HAP-1 (cell line): Measurements from ENCODE around the gene CC2D1A.

Experiments
- DNase-seq, 2 experiments: peaks; one replicate each; pipeline ENCODE4 v3.0.0-alpha.2; 2016 to 2020; ENCODE audit warnings: low spot score in 2 of 2
- H3K27me3 ChIP-seq: fragments of 250-450 bp; sonication (Bioruptor Pico); 2 replicates; pipeline ENCODE4 v1.5.1; 2020; ENCODE audit warnings: low read depth, mild to moderate bottlenecking, moderate library complexity
- H3K36me3 ChIP-seq: fragments of 250-450 bp; sonication (Bioruptor Pico); replicated peaks from 2 replicates; pipeline ENCODE4 v1.5.1; 2020; ENCODE audit warnings: mild to moderate bottlenecking
- H3K4me1 ChIP-seq: fragments of 250-450 bp; sonication (Bioruptor Pico); 2 replicates; pipeline ENCODE4 v1.5.1; 2020; ENCODE audit warnings: mild to moderate bottlenecking
- H3K4me3 ChIP-seq: fragments of 250-450 bp; sonication (Bioruptor Pico); 2 replicates; pipeline ENCODE4 v1.5.1; 2020; ENCODE audit warnings: mild to moderate bottlenecking, moderate library complexity
- H3K9me3 ChIP-seq: fragments of 250-450 bp; sonication (Bioruptor Pico); 2 replicates; pipeline ENCODE4 v1.5.1; 2020; ENCODE audit warnings: mild to moderate bottlenecking, moderate library complexity
- in situ Hi-C: fragments of 300-500 bp; cut with MboI; formaldehyde crosslinking; loops from 3 replicates; pipeline ENCODE4 v1.14.3; 2020; ENCODE audit warnings: low sequenced_read_pairs, inconsistent platforms, mixed read lengths

CC2D1A gene

GRCh38 chr19:13905634-13906520, at the start of gene CC2D1A, which contains the start of gene BRME1:
TSS of gene CC2D1A (plus strand) at chr19:13906201. CDS start at chr19:13906442, 241 bp downstream.
TSS of gene BRME1 (minus strand) at chr19:13906117. CDS start at chr19:13904892, 1,225 bp downstream.
- Histone ChIP-seq H3K36me3 (peaks cover 10% of the 10 kb centered on the region), H3K4me1 (peaks cover 8% of the 10 kb centered on the region), H3K4me3 (peak within 1 kb of the TSS; percentile 76), H3K27me3 (no peaks in the 10 kb centered on the region), H3K9me3 (no peaks in the 10 kb centered on the region)
- in situ Hi-C loops: no loop called here
- DNase-seq: peak; percentile 78 to 95

DNA sequence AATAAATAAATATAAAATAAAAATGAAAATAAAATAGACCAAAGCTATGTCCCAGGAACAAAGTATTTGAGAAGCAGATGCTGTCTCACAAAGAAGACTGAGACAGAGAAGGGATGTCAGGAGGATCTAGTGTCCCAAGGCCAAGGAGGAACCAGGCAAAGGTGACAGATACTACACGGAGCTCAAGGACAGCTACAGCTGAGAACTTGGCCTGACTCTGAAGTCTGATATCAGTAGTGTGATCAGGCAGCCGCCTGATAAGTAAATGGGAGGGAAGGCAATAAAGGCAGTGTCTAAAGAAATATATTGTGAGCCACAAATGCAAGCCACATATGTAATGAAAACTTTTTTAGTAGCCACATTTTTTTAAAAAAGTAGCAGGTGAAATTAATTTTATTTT, 49.5 kb upstream of the CC2D1A start:
- Histone ChIP-seq H3K9me3 (no peaks in the 10 kb centered on the region), H3K4me3 (no peak overlapping the region), H3K36me3 (no peaks in the 10 kb centered on the region), H3K27me3 (no peaks in the 10 kb centered on the region), H3K4me1 (peaks cover under 1% of the 10 kb centered on the region)
- DNase-seq: no peak
- in situ Hi-C loops: loop anchor here (5.0 kb wide), 1 partner anchor 264 kb away; no protein-coding TSS in a partner anchor

DNA sequence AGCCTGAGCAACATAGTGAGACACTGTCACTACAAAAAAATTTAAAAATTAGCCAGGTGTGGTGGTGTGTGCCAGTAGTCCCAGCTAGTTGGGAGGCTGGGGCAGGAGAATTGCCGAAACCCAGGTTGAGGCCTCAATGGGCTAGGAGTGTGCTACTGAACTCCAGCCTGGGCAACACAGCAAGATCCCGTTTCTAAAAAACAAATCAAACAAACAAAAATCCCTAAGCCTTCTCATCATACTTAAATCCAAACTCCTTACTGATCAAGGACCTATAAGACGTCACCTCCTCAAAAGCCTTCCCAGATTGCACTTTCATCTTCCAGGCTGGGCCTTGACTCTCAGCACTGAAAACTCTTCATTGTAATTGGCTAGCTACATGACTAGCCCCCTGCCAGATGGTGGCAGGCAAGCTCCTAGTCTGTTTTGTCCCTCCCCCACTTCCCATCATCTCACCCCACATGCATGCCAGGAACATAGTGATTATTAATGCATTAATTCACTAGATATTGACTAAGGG, 46.6 kb upstream of the CC2D1A start:
- H3K36me3 ChIP-seq: no peaks in the 10 kb centered on the region
- in situ Hi-C loops: loop anchor here (5.0 kb wide), 1 partner anchor 267 kb away; no protein-coding TSS in a partner anchor
- no peak for DNase-seq
- no peaks in the 10 kb centered on the region for H3K9me3 ChIP-seq
- H3K4me3 ChIP-seq: no peak overlapping the region
- H3K4me1 ChIP-seq: peaks cover 6% of the 10 kb centered on the region
- no peaks in the 10 kb centered on the region for H3K27me3 ChIP-seq

DNA sequence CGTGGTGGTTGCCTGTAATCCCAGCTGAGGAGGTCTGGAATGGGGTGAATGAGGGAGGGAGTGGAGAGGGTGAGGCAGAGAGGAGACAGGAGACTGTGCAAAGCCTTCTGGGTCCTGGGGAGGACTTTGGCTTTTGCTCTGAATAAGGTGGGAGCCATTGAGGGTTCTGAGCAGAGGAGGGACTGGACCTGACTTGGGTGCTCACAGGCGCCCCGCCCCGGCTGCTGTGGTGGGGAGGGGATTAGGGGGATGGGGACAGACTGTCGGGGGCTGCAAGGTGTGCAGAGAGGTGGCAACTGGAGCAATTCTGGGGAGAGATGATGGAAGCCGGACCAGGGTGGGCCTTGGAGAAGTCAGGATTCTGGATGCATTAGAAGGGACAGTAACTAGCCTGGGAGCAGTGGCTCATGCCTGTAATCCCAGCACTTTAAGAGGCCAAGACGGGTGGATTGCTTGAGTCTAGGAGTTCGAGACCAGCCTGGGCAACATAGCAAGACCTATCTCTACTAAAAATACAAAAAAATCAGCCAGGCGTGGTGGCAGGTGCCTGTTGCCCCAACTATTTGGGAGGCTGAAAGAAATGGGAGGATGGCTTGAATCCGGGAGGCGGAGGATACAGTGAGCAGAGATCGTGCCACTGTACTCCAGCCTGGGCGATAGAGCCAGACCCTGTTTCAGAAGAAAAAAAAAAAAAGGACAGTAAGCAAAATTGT, 45.2 kb upstream of the CC2D1A start:
- no peaks in the 10 kb centered on the region for H3K27me3 ChIP-seq
- H3K4me3 ChIP-seq: no peak overlapping the region
- H3K4me1 ChIP-seq: peaks cover 6% of the 10 kb centered on the region
- no peaks in the 10 kb centered on the region for H3K9me3 ChIP-seq
- DNase-seq: no peak
- H3K36me3 ChIP-seq: no peaks in the 10 kb centered on the region
- in situ Hi-C loops: loop anchor here (5.0 kb wide), 1 partner anchor 79 kb away; no protein-coding TSS in a partner anchor

DNA sequence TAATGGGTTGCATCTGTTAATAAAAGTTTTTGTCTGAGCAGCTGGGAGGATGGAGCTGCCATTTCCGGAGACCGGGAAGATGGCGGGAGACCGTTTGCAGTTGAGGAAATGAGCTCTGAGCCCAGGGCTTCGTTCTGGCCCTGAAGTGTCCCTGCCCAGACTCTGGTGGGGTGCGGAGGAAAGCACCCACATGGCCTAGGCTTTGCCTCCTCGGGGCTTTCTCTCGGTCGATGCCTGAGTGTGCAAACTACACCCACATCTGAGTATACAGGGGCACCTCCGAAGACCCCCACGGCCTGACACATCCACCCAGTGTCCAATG, 44.6 kb upstream of the CC2D1A start:
- in situ Hi-C loops: loop anchor here (5.0 kb wide), 1 partner anchor 79 kb away; no protein-coding TSS in a partner anchor
- no peak overlapping the region for H3K4me3 ChIP-seq

GRCh38 chr19:13861714-13862531, 44.1 kb upstream of the CC2D1A start:
- Histone ChIP-seq H3K4me3 (peak overlapping the region; percentile 10), H3K27me3 (no peaks in the 10 kb centered on the region), H3K9me3 (no peaks in the 10 kb centered on the region), H3K4me1 (peaks cover 6% of the 10 kb centered on the region), H3K36me3 (no peaks in the 10 kb centered on the region)
- in situ Hi-C loops: loop anchor here (5.0 kb wide), 1 partner anchor 80 kb away; no protein-coding TSS in a partner anchor
- peak; percentile 87 to 94 for DNase-seq

More for the DNA sequence above, 44.6 kb upstream of the CC2D1A start:
- H3K9me3 ChIP-seq: no peaks in the 10 kb centered on the region
- DNase-seq: no peak
- no peaks in the 10 kb centered on the region for H3K36me3 ChIP-seq
- H3K4me1 ChIP-seq: peaks cover 6% of the 10 kb centered on the region
- no peaks in the 10 kb centered on the region for H3K27me3 ChIP-seq

DNA sequence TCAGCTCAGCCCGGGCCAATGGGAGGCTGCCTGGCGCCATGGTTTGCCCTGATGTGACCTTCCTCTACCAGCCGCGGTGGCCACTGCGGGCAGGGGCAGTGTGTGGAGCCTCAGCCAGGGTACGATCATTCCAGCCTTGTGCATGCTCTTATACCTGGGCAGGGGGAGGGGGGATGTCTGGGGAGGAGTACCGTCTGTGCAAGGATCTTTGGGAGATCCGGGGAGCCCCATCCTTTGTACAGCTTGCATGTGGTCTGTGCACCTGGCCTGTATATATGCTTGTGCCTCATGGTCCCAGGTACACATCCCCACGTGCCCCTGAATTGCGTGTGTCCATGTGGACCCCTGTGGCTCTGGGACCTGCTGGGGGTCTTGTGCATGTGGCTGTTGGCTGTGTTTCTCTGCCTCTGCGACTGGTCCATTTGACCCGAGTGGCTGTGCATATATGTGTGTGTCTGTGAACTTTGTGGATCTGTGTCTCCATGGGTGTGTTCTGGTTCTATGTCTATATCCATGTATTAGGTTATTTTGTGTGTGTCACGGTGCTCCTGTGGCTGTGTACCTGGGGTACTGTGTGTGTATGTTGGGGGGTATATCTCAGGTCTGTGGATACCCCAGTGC, 41.8 kb upstream of the CC2D1A start:
- Histone ChIP-seq H3K36me3 (no peaks in the 10 kb centered on the region), H3K4me3 (peak overlapping the region; percentile 23; the same call in 1 of the 2 replicates), H3K9me3 (no peaks in the 10 kb centered on the region), H3K4me1 (peaks cover 6% of the 10 kb centered on the region), H3K27me3 (no peaks in the 10 kb centered on the region)
- in situ Hi-C loops: loop anchor here (5.0 kb wide), 1 partner anchor 82 kb away; no protein-coding TSS in a partner anchor
- DNase-seq: no peak

DNA sequence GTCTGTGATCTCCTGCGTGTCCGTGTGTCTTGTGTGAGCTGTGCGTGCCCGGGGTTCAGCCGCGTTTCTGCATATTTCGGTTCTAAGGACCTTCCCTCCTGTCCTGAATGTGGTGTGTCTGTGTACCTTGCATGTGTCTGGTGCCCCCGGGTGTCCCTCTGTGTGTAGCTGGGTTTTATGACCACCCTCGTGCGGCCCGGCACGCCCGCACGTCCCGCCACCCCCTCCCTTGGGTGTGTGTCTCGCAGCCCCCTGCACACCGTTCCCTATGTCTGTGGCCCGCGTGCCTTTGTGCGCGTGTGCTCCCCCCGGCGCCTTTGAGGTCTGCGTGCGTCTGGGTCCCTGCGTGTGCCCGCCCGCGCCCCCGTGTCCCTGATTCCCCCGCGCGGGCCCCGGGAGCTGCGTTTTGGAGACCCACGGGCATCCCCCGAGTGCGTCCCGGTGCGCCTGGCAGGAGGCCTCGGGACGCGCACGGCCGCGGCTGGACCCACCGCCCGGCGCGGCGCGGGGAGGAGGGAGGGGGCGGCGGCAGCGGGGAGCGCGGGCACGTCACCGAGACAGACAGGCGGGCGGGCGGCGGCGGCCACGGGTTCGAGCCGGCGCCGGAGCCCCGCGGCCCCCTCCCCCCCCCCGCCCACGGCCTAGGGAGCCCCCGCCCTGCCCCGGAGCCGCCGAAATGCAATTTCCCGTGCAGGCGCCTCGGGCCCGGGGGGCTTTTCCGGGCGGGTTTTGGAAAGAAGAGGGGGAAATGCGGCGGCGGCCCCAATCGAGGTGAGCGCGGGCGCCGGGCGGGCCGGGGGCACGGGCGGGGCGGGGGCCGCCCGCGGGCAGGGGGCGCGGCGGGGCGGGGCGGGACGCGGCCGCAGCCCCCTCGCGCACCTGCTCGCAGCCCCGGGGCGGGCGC, 41.1 kb upstream of the CC2D1A start:
- DNase-seq: no peak
- H3K27me3 ChIP-seq: no peaks in the 10 kb centered on the region
- H3K9me3 ChIP-seq: no peaks in the 10 kb centered on the region
- H3K36me3 ChIP-seq: no peaks in the 10 kb centered on the region
- H3K4me1 ChIP-seq: peaks cover 6% of the 10 kb centered on the region
- in situ Hi-C loops: loop anchor here (5.0 kb wide), 1 partner anchor 83 kb away; no protein-coding TSS in a partner anchor
- H3K4me3 ChIP-seq: peak overlapping the region; percentile 44

DNA sequence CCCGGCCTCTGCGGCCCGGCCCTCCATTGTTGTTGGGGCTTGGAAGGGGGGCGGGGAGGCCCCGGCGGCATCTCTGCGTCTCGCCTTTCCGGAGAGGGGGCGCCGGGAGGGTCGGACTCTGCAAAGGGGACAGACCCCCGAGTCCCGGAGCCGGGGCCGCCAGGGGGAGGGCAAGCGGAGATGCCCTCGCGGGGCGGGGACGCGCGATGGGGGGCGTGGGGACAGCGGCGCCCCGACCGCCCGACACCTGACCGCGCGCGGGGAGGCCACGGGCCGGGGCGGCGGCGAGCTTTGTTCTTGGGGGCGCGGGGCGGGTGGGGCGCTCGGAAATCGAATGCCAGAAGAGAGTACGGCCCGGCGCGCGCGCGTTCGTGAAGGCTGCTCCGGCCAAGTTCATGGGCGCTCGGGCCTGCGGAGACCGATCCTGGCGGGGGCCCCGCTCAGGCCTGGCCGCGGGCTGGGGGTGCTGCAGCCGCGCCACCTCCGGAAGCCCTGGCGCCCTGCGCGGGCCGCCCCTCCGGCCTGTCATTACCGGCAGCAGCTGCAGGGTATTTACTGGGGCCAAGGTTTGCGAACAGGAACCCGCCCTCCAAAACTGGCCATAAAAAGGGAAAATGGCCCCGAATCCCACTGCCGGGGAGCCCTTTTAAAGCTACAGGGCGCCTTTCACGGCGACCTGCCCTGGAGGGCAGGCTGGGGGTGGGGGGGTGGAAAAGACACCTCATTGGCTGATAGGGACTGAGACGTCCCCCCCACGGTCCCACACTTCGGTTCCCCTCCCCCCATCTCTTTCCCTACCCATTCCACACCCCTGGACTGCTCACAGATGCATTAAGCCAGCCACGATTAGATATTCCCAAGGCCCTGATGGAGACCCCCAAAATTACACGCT, 40.2 kb upstream of the CC2D1A start:
- no peaks in the 10 kb centered on the region for H3K9me3 ChIP-seq
- H3K27me3 ChIP-seq: no peaks in the 10 kb centered on the region
- no peaks in the 10 kb centered on the region for H3K36me3 ChIP-seq
- in situ Hi-C loops: no loop called here
- peaks cover 6% of the 10 kb centered on the region for H3K4me1 ChIP-seq
- H3K4me3 ChIP-seq: peak overlapping the region; percentile 44
- DNase-seq: peak in 1 of 2 experiments; percentile 54

DNA sequence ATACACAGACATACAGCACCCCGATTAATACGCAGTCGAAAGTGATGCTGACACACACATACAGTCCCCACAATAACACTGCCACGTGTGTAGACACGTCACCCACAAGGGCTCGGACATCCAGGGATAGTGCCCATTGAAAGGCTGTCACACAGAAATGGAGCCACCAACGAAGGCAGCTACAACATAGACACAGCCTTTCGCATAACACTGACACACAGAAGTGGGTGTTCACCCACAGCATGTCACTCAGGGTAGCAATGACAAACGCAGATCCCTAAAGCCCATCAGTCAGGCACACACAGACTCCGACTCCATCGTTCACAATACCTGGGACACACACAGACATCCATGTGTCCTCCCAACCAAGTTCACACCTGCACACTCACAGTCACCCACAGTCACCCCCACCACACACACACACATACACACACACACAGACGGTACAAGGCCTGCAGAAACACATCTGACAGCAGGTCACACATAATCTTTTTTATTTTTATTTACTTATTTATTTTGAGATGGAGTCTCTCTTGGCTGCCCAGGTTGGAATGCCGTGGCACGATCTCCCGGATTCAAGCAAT, 39.4 kb upstream of the CC2D1A start:
- no peak for DNase-seq
- in situ Hi-C loops: no loop called here
- Histone ChIP-seq H3K4me1 (peaks cover 5% of the 10 kb centered on the region), H3K4me3 (peak overlapping the region; percentile 44), H3K36me3 (no peaks in the 10 kb centered on the region), H3K9me3 (no peaks in the 10 kb centered on the region), H3K27me3 (no peaks in the 10 kb centered on the region)

DNA sequence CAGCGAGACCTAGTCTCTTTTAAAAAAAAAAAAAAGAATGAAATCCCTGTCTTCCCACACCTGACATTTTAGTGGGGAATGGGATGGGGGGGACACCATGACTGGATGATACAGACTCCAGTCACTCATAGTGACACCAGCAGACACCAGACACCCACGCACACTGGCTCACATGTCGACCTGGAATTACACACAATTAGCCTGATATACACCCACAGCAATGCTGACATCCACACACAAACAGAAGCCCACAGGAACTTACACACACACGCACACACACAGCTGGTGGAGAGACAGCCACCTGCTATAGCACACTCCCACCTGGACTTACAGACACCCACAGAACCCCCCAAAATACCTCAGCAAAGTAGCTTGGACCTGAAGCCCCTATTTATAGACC, 37.3 kb upstream of the CC2D1A start:
- DNase-seq: no peak
- no peak overlapping the region for H3K4me3 ChIP-seq
- H3K9me3 ChIP-seq: no peaks in the 10 kb centered on the region
- H3K4me1 ChIP-seq: no peaks in the 10 kb centered on the region
- no peaks in the 10 kb centered on the region for H3K36me3 ChIP-seq
- in situ Hi-C loops: no loop called here
- no peaks in the 10 kb centered on the region for H3K27me3 ChIP-seq
